Sigmoid colon (tissue), 7 donors: ENCODE measurements around the gene DCAKD. TPM values are rescaled to one million over a fixed set of nuclear protein-coding genes. Genes with fewer than 3 reads are reported as not detected.

Experiments
- DNase-seq: peaks from one replicate; pipeline ENCODE4 v3.0.0-alpha.2; 2019
- H3K27ac ChIP-seq, 4 donors: fragments of 200-600 bp; sonication (generic); one replicate each; pipeline ENCODE4 v1.5.1; 2016 to 2019; ENCODE audit warnings: mild to moderate bottlenecking in 1 of 4
- H3K27me3 ChIP-seq, 3 donors: fragments of 200-600 bp; sonication (generic); one replicate each; pipeline ENCODE4 v1.5.1; 2019; ENCODE audit warnings: mild to moderate bottlenecking in 1 of 3
- H3K36me3 ChIP-seq, 4 donors: fragments of 200-600 bp; sonication (generic); one replicate each; pipeline ENCODE4 v1.5.1; 2016 to 2019
- H3K4me1 ChIP-seq, 4 donors: fragments of 200-600 bp; sonication (generic); one replicate each; pipeline ENCODE4 v1.5.1; 2017 to 2019
- H3K4me3 ChIP-seq, 4 donors: fragments of 200-600 bp; sonication (generic); one replicate each; pipeline ENCODE4 v1.5.1; 2017 to 2019; ENCODE audit warnings: mild to moderate bottlenecking in 2 of 4, moderate library complexity in 1 of 4
- H3K9me3 ChIP-seq, 4 donors: fragments of 200-600 bp in 3 of 4; sonication (generic) in 3 of 4; one replicate each; pipeline versions ENCODE4 v1.5.1 to v1.6.1; 2013 to 2019
- CTCF ChIP-seq, 4 experiments: fragments of 450-650 bp in 3 of 4; fragments of 200-600 bp in 1 of 4; IDR thresholded peaks; one replicate each; pipeline ENCODE4 v1.5.1; 2016 to 2019; ENCODE audit warnings: antibody characterized with exemption in 4 of 4, mild to moderate bottlenecking in 3 of 4, moderate library complexity in 2 of 4
- EP300 ChIP-seq, 4 donors: sonication (generic); formaldehyde crosslinking; IDR thresholded peaks; one replicate each; pipeline ENCODE4 v1.6.1; 2017; ENCODE audit warnings: antibody characterized with exemption in 4 of 4
- POLR2A ChIP-seq, 2 donors: fragments of 450-650 bp; IDR thresholded peaks; one replicate each; pipeline ENCODE4 v1.6.1; 2016; ENCODE audit warnings: antibody characterized with exemption in 2 of 2, mild to moderate bottlenecking in 2 of 2, moderate library complexity in 2 of 2
- POLR2AphosphoS5 ChIP-seq, 4 donors: sonication (generic); formaldehyde crosslinking; IDR thresholded peaks; one replicate each; pipeline ENCODE4 v1.6.1; 2017; ENCODE audit warnings: antibody characterized with exemption in 4 of 4
- WGBS, 2 donors: extraction: QIAGEN DNeasy Blood & Tissue Kit; methylation state at CpG; one replicate each; pipeline ENCODE4 v1.1.7; 2013; 5-methylcytosine and 5-hydroxymethylcytosine counted together
- intact Hi-C: fragments of 100-400 bp; cut with DNase I; formaldehyde crosslinking; loops from one replicate; pipeline ENCODE4 v1.15.1; 2023
- polyA plus RNA-seq, 3 donors: library from polyadenylated mRNA; stranded (reverse); fragments of 200-250 nt; gene quantifications; one replicate each; pipeline ENCODE4 v1.2.3, GENCODE V29; 2013
- total RNA-seq, 4 donors: library from RNA; depleted of rRNA; stranded (reverse); fragments of >200 nt; gene quantifications; one replicate each; pipeline ENCODE4 v1.1.0, GENCODE V29; 2016
- donor health status: healthy with polysubstance abuse.
- donor health status: Bipolar disorder and iron deficiency.
- donor health status: healthy.

Gene DCAKD
- total RNA-seq (10 to 100 TPM; 25.2 to 46.0 (median 31.9) TPM), polyA plus RNA-seq (10 to 100 TPM in 1 of 3 donors, 1 to 10 TPM in 2; 5.1 to 14.7 (median 7.8) TPM)

- Histone ChIP-seq H3K36me3 (no peaks in the 10 kb centered on the region), H3K9me3 (no peaks in the 10 kb centered on the region), H3K4me1 (peaks cover 0 to 30% (median 17%) of the 10 kb centered on the region in 4 donors), H3K27me3 (no peaks in the 10 kb centered on the region), H3K27ac (peak within 1 kb of the TSS; percentile 88 to 95 (median 92)), H3K4me3 (peak within 1 kb of the TSS; percentile 45 to 69 (median 60))
- peak; percentile 97 for DNase-seq
- TF ChIP-seq POLR2A (IDR thresholded peaks at IDR 0.05) (peak in 1 of 2 donors; percentile 67), POLR2AphosphoS5 (IDR thresholded peaks at IDR 0.05) (peak; percentile 47 to 79 (median 74)), CTCF (IDR thresholded peaks at IDR 0.05) (no peak)
- WGBS, 2 donors: 0% methylated on average over 56 of the region's 56 CpGs
- intact Hi-C loops: loop anchor here (5.0 kb wide), 2 partner anchors 41 to 84 kb away; partner anchors contain the start of gene C1QL1
Observed at GRCh38 chr17:45051060-45051719, at the start of gene DCAKD. TSS of gene DCAKD (minus strand) at chr17:45051632. CDS start at chr17:45034885, 16,747 bp downstream.

- DNase-seq: peak; percentile 97
- Histone ChIP-seq H3K9me3 (no peaks in the 10 kb centered on the region), H3K4me1 (peaks cover 0 to 25% (median 21%) of the 10 kb centered on the region in 4 donors), H3K27ac (peak overlapping the region; percentile 30 to 79 (median 50)), H3K36me3 (peaks cover 45 to 82% (median 64%) of the 10 kb centered on the region in 4 donors), H3K27me3 (no peaks in the 10 kb centered on the region), H3K4me3 (no peak overlapping the region)
- WGBS, 2 donors: 42 to 51% methylated on average over 9 of the region's 9 CpGs
- intact Hi-C loops: loop anchor here (1.0 to 2.0 kb wide), 3 partner anchors 32 to 179 kb away; no protein-coding TSS in a partner anchor
- TF ChIP-seq POLR2AphosphoS5 (IDR thresholded peaks at IDR 0.05) (peak in 2 of 4 donors; percentile 6 to 37), POLR2A (IDR thresholded peaks at IDR 0.05) (no peak), CTCF (IDR thresholded peaks at IDR 0.05) (peak; percentile 77 to 92 (median 86))
Observed at GRCh38 chr17:45098869-45099616, 47.6 kb upstream of the DCAKD start.

- peaks cover 38 to 75% (median 56%) of the 10 kb centered on the region in 4 donors for H3K36me3 ChIP-seq
Observed at GRCh38 chr17:45098081-45098868, 46.8 kb upstream of the DCAKD start.

More at GRCh38 chr17:45098081-45098868, 46.8 kb upstream of the DCAKD start:
- WGBS, 2 donors: 83 to 91% methylated on average over 13 of the region's 13 CpGs
- Histone ChIP-seq H3K4me1 (peaks cover 0 to 33% (median 28%) of the 10 kb centered on the region in 4 donors), H3K27me3 (no peaks in the 10 kb centered on the region), H3K27ac (peak overlapping the region; percentile 30 to 79 (median 50)), H3K4me3 (no peak overlapping the region), H3K9me3 (no peaks in the 10 kb centered on the region)
- TF ChIP-seq POLR2A (IDR thresholded peaks at IDR 0.05): no peak
- TF ChIP-seq EP300 (IDR thresholded peaks at IDR 0.05): no peak
- no peak for TF ChIP-seq POLR2AphosphoS5 (IDR thresholded peaks at IDR 0.05)
- TF ChIP-seq CTCF (IDR thresholded peaks at IDR 0.05): no peak
- no peak for DNase-seq
- intact Hi-C loops: loop anchor here (2.0 kb wide), 2 partner anchors 33 to 75 kb away; no protein-coding TSS in a partner anchor
